CD8-positive, alpha-beta memory T cell (primary cell): ENCODE results near the gene GNPTG. TPM values are rescaled to one million over a fixed set of nuclear protein-coding genes. Genes with fewer than 3 reads are reported as not detected.

ENCODE experiments used
- CTCF ChIA-PET: fragments of 350-600 bp; sonication (Branson Sonifier 250); formaldehyde crosslinking; loops from one replicate; lab custom pipeline; 2021; ENCODE audit warnings: antibody characterized with exemption; lab: Charles Lee
- POLR2A ChIA-PET: fragments of 350-600 bp; sonication (Branson Sonifier 250); formaldehyde crosslinking; loops from one replicate; lab custom pipeline; 2021; ENCODE audit warnings: antibody characterized with exemption; lab: Charles Lee
- DNase-seq, 5 donors: peaks; one replicate each; pipeline versions ENCODE4 v3.0.0 to v3.0.0-alpha.2; 2020 to 2022; ENCODE audit warnings: mixed read lengths in 1 of 5
- H3K27ac ChIP-seq: one replicate; pipeline ENCODE4 v1.7.0; 2013; ENCODE audit warnings: low read depth, mild to moderate bottlenecking, low read length, moderate library complexity
- H3K27me3 ChIP-seq: 2 replicates; pipeline ENCODE4 v1.7.0; 2013; ENCODE audit warnings: low read length, mild to moderate bottlenecking; ENCODE audit not compliant: insufficient read depth, poor library complexity, severe bottlenecking
- H3K36me3 ChIP-seq: 2 replicates; pipeline ENCODE4 v1.7.0; 2013; ENCODE audit warnings: mild to moderate bottlenecking, low read length, moderate library complexity; ENCODE audit not compliant: insufficient read depth
- H3K4me1 ChIP-seq: 2 replicates; pipeline ENCODE4 v1.7.0; 2013; ENCODE audit warnings: mild to moderate bottlenecking, low read length, moderate library complexity; ENCODE audit not compliant: insufficient read depth
- H3K4me3 ChIP-seq: 2 replicates; pipeline ENCODE4 v1.7.0; 2013; ENCODE audit warnings: mild to moderate bottlenecking, low read length
- H3K9me3 ChIP-seq: 2 replicates; pipeline ENCODE4 v1.7.0; 2013; ENCODE audit warnings: mild to moderate bottlenecking, low read length
- H3K27ac Mint-ChIP-seq, 8 donors: one replicate each; pipeline ENCODE4 v1.8.0; 2020 to 2021; ENCODE audit warnings: mixed read lengths in 8 of 8, mild to moderate bottlenecking in 6 of 8, inconsistent platforms in 3 of 8, moderate library complexity in 3 of 8
- H3K27me3 Mint-ChIP-seq, 2 donors: one replicate each; pipeline ENCODE4 v1.8.0; 2020 to 2021; ENCODE audit warnings: mixed read lengths in 2 of 2, mild to moderate bottlenecking in 1 of 2, moderate library complexity in 1 of 2
- H3K36me3 Mint-ChIP-seq, 3 donors: one replicate each; pipeline ENCODE4 v1.8.0; 2020 to 2021; ENCODE audit warnings: mixed read lengths in 3 of 3, inconsistent platforms in 1 of 3, mild to moderate bottlenecking in 1 of 3
- H3K4me1 Mint-ChIP-seq, 3 donors: one replicate each; pipeline ENCODE4 v1.8.0; 2020 to 2021; ENCODE audit warnings: mixed read lengths in 3 of 3, inconsistent platforms in 1 of 3, mild to moderate bottlenecking in 1 of 3
- H3K4me3 Mint-ChIP-seq, 7 donors: one replicate each; pipeline ENCODE4 v1.8.0; 2020 to 2021; ENCODE audit warnings: mixed read lengths in 7 of 7, mild to moderate bottlenecking in 6 of 7, moderate library complexity in 4 of 7, inconsistent platforms in 2 of 7
- H3K9me3 Mint-ChIP-seq, 5 donors: one replicate each; pipeline ENCODE4 v1.8.0; 2020 to 2022; ENCODE audit warnings: mixed read lengths in 5 of 5, mild to moderate bottlenecking in 3 of 5, moderate library complexity in 2 of 5, inconsistent platforms in 1 of 5
- polyA plus RNA-seq: library from polyadenylated mRNA; unstranded; fragments of 300-500 nt; fragmentation: Illumina TruSeq; gene quantifications from one replicate; pipeline ENCODE4 v1.2.3, GENCODE V29; 2021
- total RNA-seq, 2 experiments: library from RNA; stranded (reverse); gene quantifications; one replicate each; pipeline ENCODE4 v1.2.3, GENCODE V29; 2021

GNPTG gene
- total and polyA plus RNA-seq, 3 experiments from 2014 or later, result 32.3 to 63.3 (median 34.4) TPM

GRCh38 chr16:1348926-1349325, 2.8 kb upstream of the GNPTG start:
- H3K4me1 Mint-ChIP-seq, result peaks cover 23 to 39% (median 24%) of the 10 kb centered on the region in 3 donors
- Histone ChIP-seq H3K27ac (no peak overlapping the region), H3K27me3 (no peaks in the 10 kb centered on the region), H3K4me3 (no peak overlapping the region), H3K9me3 (no peaks in the 10 kb centered on the region), H3K36me3 (no peaks in the 10 kb centered on the region), H3K4me1 (peaks cover 26% of the 10 kb centered on the region)
- no peaks in the 10 kb centered on the region for H3K9me3 Mint-ChIP-seq
- ChIA-PET POLR2A (no interaction called here), CTCF (interaction anchor here (1.4 to 2.5 kb wide), 2 partner anchors 12 to 14 kb away, joined by 3 to 6 read pairs; no protein-coding TSS in a partner anchor)
- peaks cover 0 to 36% (median 0%) of the 10 kb centered on the region in 3 donors for H3K36me3 Mint-ChIP-seq
- peak overlapping the region in 1 of 8 donors; percentile 17 for H3K27ac Mint-ChIP-seq
- peaks cover 0 to 4% of the 10 kb centered on the region in 2 donors for H3K27me3 Mint-ChIP-seq
- peak overlapping the region in 3 of 7 donors; percentile 15 to 56 (median 29) for H3K4me3 Mint-ChIP-seq
- no peak for DNase-seq

- Histone ChIP-seq H3K27ac (no peak overlapping the region), H3K4me1 (peaks cover 26% of the 10 kb centered on the region), H3K27me3 (no peaks in the 10 kb centered on the region), H3K4me3 (no peak overlapping the region), H3K9me3 (no peaks in the 10 kb centered on the region), H3K36me3 (no peaks in the 10 kb centered on the region)
- CTCF ChIA-PET, result interaction anchor here (1.2 to 2.5 kb wide), 3 partner anchors 10 to 14 kb away, joined by 3 to 6 read pairs (median 3); no protein-coding TSS in a partner anchor
- no peaks in the 10 kb centered on the region for H3K9me3 Mint-ChIP-seq
- peaks cover 23 to 39% (median 26%) of the 10 kb centered on the region in 3 donors for H3K4me1 Mint-ChIP-seq
- H3K36me3 Mint-ChIP-seq, result peaks cover 0 to 36% (median 0%) of the 10 kb centered on the region in 3 donors
- peak overlapping the region in 1 of 8 donors; percentile 17 for H3K27ac Mint-ChIP-seq
- POLR2A ChIA-PET, result no interaction called here
- H3K27me3 Mint-ChIP-seq, result peaks cover 0 to 4% of the 10 kb centered on the region in 2 donors
- no peak for DNase-seq
- H3K4me3 Mint-ChIP-seq, result peak overlapping the region in 2 of 7 donors; percentile 15 to 29
Measured at GRCh38 chr16:1349351-1349750, 2.4 kb upstream of the GNPTG start.

GRCh38 chr16:1349951-1350350, 1.8 kb upstream of the GNPTG start:
- CTCF ChIA-PET, result interaction anchor here (1.2 to 2.5 kb wide), 2 partner anchors 10 to 13 kb away, joined by 3 to 6 read pairs; no protein-coding TSS in a partner anchor
- H3K9me3 Mint-ChIP-seq, result no peaks in the 10 kb centered on the region
- peak overlapping the region in 2 of 8 donors; percentile 11 to 89 for H3K27ac Mint-ChIP-seq
- peak overlapping the region; percentile 8 to 96 (median 81) for H3K4me3 Mint-ChIP-seq
- DNase-seq, result no peak
- Histone ChIP-seq H3K4me1 (peaks cover 26% of the 10 kb centered on the region), H3K36me3 (no peaks in the 10 kb centered on the region), H3K9me3 (no peaks in the 10 kb centered on the region), H3K4me3 (no peak overlapping the region), H3K27ac (no peak overlapping the region), H3K27me3 (no peaks in the 10 kb centered on the region)
- peaks cover 25 to 44% (median 27%) of the 10 kb centered on the region in 3 donors for H3K4me1 Mint-ChIP-seq
- H3K27me3 Mint-ChIP-seq, result peaks cover 0 to 6% of the 10 kb centered on the region in 2 donors
- POLR2A ChIA-PET, result no interaction called here
- peaks cover 0 to 36% (median 0%) of the 10 kb centered on the region in 3 donors for H3K36me3 Mint-ChIP-seq

- no peak for DNase-seq
Measured at GRCh38 chr16:1350691-1351090, 1.0 kb upstream of the GNPTG start.

GRCh38 chr16:1351215-1351581, 533 bp upstream of the GNPTG start:
- POLR2A ChIA-PET, result interaction anchor here (0.9 to 1.1 kb wide), 2 partner anchors 9 to 18 kb away, joined by 3 to 5 read pairs; partner anchors contain the start of gene BAIAP3
- H3K4me3 ChIP-seq, result peak overlapping the region; percentile 78
- H3K4me1 ChIP-seq, result peaks cover 26% of the 10 kb centered on the region

More at GRCh38 chr16:1350691-1351090, 1.0 kb upstream of the GNPTG start:
- H3K27ac Mint-ChIP-seq, result peak overlapping the region in 4 of 8 donors; percentile 68 to 89 (median 81)
- H3K36me3 Mint-ChIP-seq, result peaks cover 0 to 36% (median 0%) of the 10 kb centered on the region in 3 donors
- peaks cover 0 to 6% of the 10 kb centered on the region in 2 donors for H3K27me3 Mint-ChIP-seq
- ChIA-PET POLR2A (interaction anchor here (0.9 to 1.1 kb wide), 2 partner anchors 8 to 18 kb away, joined by 3 to 5 read pairs; partner anchors contain the start of gene BAIAP3), CTCF (interaction anchor here (1.2 kb wide), 1 partner anchor 9 kb away, joined by 3 read pairs; no protein-coding TSS in a partner anchor)
- Histone ChIP-seq H3K36me3 (no peaks in the 10 kb centered on the region), H3K27me3 (no peaks in the 10 kb centered on the region), H3K4me1 (peaks cover 26% of the 10 kb centered on the region), H3K9me3 (no peaks in the 10 kb centered on the region), H3K4me3 (peak overlapping the region; percentile 78), H3K27ac (peak overlapping the region; percentile 75)
- H3K4me1 Mint-ChIP-seq, result peaks cover 28 to 50% (median 31%) of the 10 kb centered on the region in 3 donors
- H3K4me3 Mint-ChIP-seq, result peak overlapping the region; percentile 78 to 96 (median 81)
- no peaks in the 10 kb centered on the region for H3K9me3 Mint-ChIP-seq

GRCh38 chr16:1354815-1355540, 3.2 kb downstream of the GNPTG start:
- peaks cover 0 to 27% (median 0%) of the 10 kb centered on the region in 3 donors for H3K36me3 Mint-ChIP-seq
- peak overlapping the region in 3 of 8 donors; percentile 15 to 44 (median 39) for H3K27ac Mint-ChIP-seq
- H3K27me3 Mint-ChIP-seq, result peaks cover 0 to 6% of the 10 kb centered on the region in 2 donors
- no peak overlapping the region for H3K27ac ChIP-seq
- H3K9me3 Mint-ChIP-seq, result no peaks in the 10 kb centered on the region
- H3K4me3 ChIP-seq, result no peak overlapping the region
- H3K36me3 ChIP-seq, result no peaks in the 10 kb centered on the region
- peaks cover 26% of the 10 kb centered on the region for H3K4me1 ChIP-seq
- no peak for DNase-seq
- H3K4me1 Mint-ChIP-seq, result peaks cover 30 to 57% (median 30%) of the 10 kb centered on the region in 3 donors
- ChIA-PET CTCF (interaction anchor here (0.7 kb wide), 1 partner anchor 24 kb away, joined by 3 read pairs; no protein-coding TSS in a partner anchor), POLR2A (no interaction called here)
- no peaks in the 10 kb centered on the region for H3K27me3 ChIP-seq
- H3K9me3 ChIP-seq, result no peaks in the 10 kb centered on the region
- peak overlapping the region in 5 of 7 donors; percentile 15 to 78 (median 48) for H3K4me3 Mint-ChIP-seq

More at GRCh38 chr16:1351215-1351581, 533 bp upstream of the GNPTG start:
- Histone ChIP-seq H3K27ac (peak overlapping the region; percentile 75), H3K9me3 (no peaks in the 10 kb centered on the region), H3K27me3 (no peaks in the 10 kb centered on the region), H3K36me3 (no peaks in the 10 kb centered on the region)
- H3K27me3 Mint-ChIP-seq, result peaks cover 0 to 6% of the 10 kb centered on the region in 2 donors
- no peaks in the 10 kb centered on the region for H3K9me3 Mint-ChIP-seq
- peaks cover 0 to 36% (median 0%) of the 10 kb centered on the region in 3 donors for H3K36me3 Mint-ChIP-seq
- H3K27ac Mint-ChIP-seq, result peak overlapping the region in 7 of 8 donors; percentile 35 to 89 (median 78)
- DNase-seq, result no peak
- peaks cover 28 to 55% (median 31%) of the 10 kb centered on the region in 3 donors for H3K4me1 Mint-ChIP-seq
- H3K4me3 Mint-ChIP-seq, result peak overlapping the region; percentile 78 to 96 (median 81)
- CTCF ChIA-PET, result no interaction called here

- CTCF ChIA-PET, result interaction anchor here (0.7 kb wide), 1 partner anchor 24 kb away, joined by 3 read pairs; no protein-coding TSS in a partner anchor
- H3K4me1 ChIP-seq, result peaks cover 22% of the 10 kb centered on the region
- Mint-ChIP-seq H3K27me3 (peaks cover 0 to 6% of the 10 kb centered on the region in 2 donors), H3K9me3 (no peaks in the 10 kb centered on the region), H3K4me3 (no peak overlapping the region), H3K4me1 (peaks cover 24 to 51% (median 25%) of the 10 kb centered on the region in 3 donors), H3K36me3 (peaks cover 0 to 26% (median 0%) of the 10 kb centered on the region in 3 donors), H3K27ac (peak overlapping the region in 1 of 8 donors; percentile 39)
- H3K27me3 ChIP-seq, result no peaks in the 10 kb centered on the region
- no peaks in the 10 kb centered on the region for H3K9me3 ChIP-seq
- POLR2A ChIA-PET, result no interaction called here
- H3K27ac ChIP-seq, result no peak overlapping the region
- no peak overlapping the region for H3K4me3 ChIP-seq
- no peaks in the 10 kb centered on the region for H3K36me3 ChIP-seq
- DNase-seq, result no peak
Measured at GRCh38 chr16:1355591-1355990, 3.9 kb downstream of the GNPTG start.
